Measurements from ENCODE around the gene MADD. TPM values are rescaled to one million over a fixed set of nuclear protein-coding genes. Genes with fewer than 3 reads are reported as not detected.
"Not testable (repeated sequence)": the region's sequence is repeated elsewhere in the genome, so short reads cannot be mapped to it uniquely, and the experiment has no call there.

The MADD gene
- total RNA-seq, 8 experiments from 2014 or later = 19.5 to 55.7 (median 41.8) TPM

- in situ Hi-C loops (cut with MboI; ENCODE audit: low pct_unique_long_range_greater_than_20kb in 2 of 9, low sequenced_read_pairs in 9 of 9, unreplicated experiment in 9 of 9) = no loop called here
- H3K27ac ChIP-seq = no peak overlapping the region
- 79 to 100% (median 94%) methylated on average over 1 to 11 of the region's 13 CpGs; no CpG with 5 or more reads in 1 of the 10 experiments for WGBS, 10 experiments
- no peaks in the 10 kb centered on the region for H3K4me1 ChIP-seq (replicated peaks in 1 of 2)
- no peak overlapping the region for H3K4me3 ChIP-seq
- no peak for ATAC-seq (replicated peaks in 6 of 8)
Observed at GRCh38 chr11:47285969-47286770, 16.2 kb downstream of the MADD start.

DNA sequence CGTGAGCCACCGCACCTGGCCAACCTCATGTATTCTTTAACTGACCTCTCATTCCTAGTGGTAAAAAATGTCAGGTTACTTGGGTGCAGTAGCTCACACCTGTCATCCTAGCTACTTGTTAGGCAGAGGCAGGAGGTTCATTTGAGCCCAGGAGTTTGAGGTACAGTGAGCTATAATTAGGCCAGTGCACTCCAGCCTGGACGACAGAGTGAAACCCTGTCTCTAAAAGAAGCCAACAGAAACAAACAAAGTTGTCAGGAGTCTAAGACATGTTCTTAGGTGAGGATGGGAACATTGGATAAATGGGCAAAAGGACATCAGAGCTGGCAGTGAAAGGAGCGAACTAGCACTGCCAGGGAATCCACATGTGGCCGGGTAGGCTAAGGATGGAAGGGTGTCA, 18.1 kb downstream of the MADD start:
- H3K27ac ChIP-seq = no peak overlapping the region
- ATAC-seq (replicated peaks in 6 of 8) = no peak
- H3K4me1 ChIP-seq (replicated peaks in 1 of 2) = no peaks in the 10 kb centered on the region
- no peak overlapping the region for H3K4me3 ChIP-seq
- WGBS, 10 experiments = 76 to 100% (median 89%) methylated on average over 1 to 3 of the region's 5 CpGs; no CpG with 5 or more reads in 3 of the 10 experiments
- in situ Hi-C loops (cut with MboI; ENCODE audit: low pct_unique_long_range_greater_than_20kb in 2 of 9, low sequenced_read_pairs in 9 of 9, unreplicated experiment in 9 of 9) = no loop called here

DNA sequence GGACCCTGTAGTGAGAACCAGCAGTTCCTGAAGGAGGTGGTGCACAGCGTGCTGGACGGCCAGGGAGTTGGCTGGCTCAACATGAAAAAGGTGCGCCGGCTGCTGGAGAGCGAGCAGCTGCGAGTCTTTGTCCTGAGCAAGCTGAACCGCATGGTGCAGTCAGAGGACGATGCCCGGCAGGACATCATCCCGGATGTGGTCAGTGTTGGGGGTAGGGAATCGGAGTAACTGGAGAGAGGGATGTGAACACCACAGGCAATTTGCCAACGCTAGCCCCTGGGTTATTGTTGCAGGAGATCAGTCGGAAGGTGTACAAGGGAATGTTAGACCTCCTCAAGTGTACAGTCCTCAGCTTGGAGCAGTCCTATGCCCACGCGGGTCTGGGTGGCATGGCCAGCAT, 19.9 kb downstream of the MADD start:
- H3K4me1 ChIP-seq (replicated peaks in 1 of 2) = no peaks in the 10 kb centered on the region
- H3K27ac ChIP-seq = no peak overlapping the region
- in situ Hi-C loops (cut with MboI; ENCODE audit: low pct_unique_long_range_greater_than_20kb in 2 of 9, low sequenced_read_pairs in 9 of 9, unreplicated experiment in 9 of 9) = no loop called here
- ATAC-seq (replicated peaks in 6 of 8) = no peak
- no peak overlapping the region for H3K4me3 ChIP-seq
- WGBS, 10 experiments = 81 to 100% (median 100%) methylated on average over 1 to 11 of the region's 15 CpGs; no CpG with 5 or more reads in 4 of the 10 experiments

GRCh38 chr11:47295385-47295784, 25.5 kb downstream of the MADD start:
- in situ Hi-C loops (cut with MboI; ENCODE audit: low pct_unique_long_range_greater_than_20kb in 2 of 9, low sequenced_read_pairs in 9 of 9, unreplicated experiment in 9 of 9) = no loop called here
- 95 to 100% (median 100%) methylated on average over 1 to 4 of the region's 5 CpGs; no CpG with 5 or more reads in 5 of the 10 experiments for WGBS, 10 experiments

GRCh38 chr11:47296045-47296444, 26.1 kb downstream of the MADD start:
- H3K4me3 ChIP-seq = no peak overlapping the region
- 67 to 100% (median 89%) methylated on average over 1 to 4 of the region's 4 CpGs for WGBS, 10 experiments
- in situ Hi-C loops (cut with MboI; ENCODE audit: low pct_unique_long_range_greater_than_20kb in 2 of 9, low sequenced_read_pairs in 9 of 9, unreplicated experiment in 9 of 9) = no loop called here
- no peak for ATAC-seq (replicated peaks in 6 of 8)
- no peak overlapping the region for H3K27ac ChIP-seq
- H3K4me1 ChIP-seq (replicated peaks in 1 of 2) = no peaks in the 10 kb centered on the region

More at GRCh38 chr11:47295385-47295784, 25.5 kb downstream of the MADD start:
- no peaks in the 10 kb centered on the region for H3K4me1 ChIP-seq (replicated peaks in 1 of 2)
- no peak overlapping the region for H3K4me3 ChIP-seq
- H3K27ac ChIP-seq = no peak overlapping the region
- ATAC-seq (replicated peaks in 6 of 8) = no peak

GRCh38 chr11:47299078-47299477, 29.1 kb downstream of the MADD start:
- no peak for ATAC-seq (replicated peaks in 6 of 8)
- H3K4me1 ChIP-seq (replicated peaks in 1 of 2) = no peaks in the 10 kb centered on the region
- no peak overlapping the region for H3K27ac ChIP-seq
- 89 to 100% (median 100%) methylated on average over 1 to 3 of the region's 3 CpGs for WGBS, 10 experiments
- in situ Hi-C loops (cut with MboI; ENCODE audit: low pct_unique_long_range_greater_than_20kb in 2 of 9, low sequenced_read_pairs in 9 of 9, unreplicated experiment in 9 of 9) = no loop called here
- no peak overlapping the region for H3K4me3 ChIP-seq

DNA sequence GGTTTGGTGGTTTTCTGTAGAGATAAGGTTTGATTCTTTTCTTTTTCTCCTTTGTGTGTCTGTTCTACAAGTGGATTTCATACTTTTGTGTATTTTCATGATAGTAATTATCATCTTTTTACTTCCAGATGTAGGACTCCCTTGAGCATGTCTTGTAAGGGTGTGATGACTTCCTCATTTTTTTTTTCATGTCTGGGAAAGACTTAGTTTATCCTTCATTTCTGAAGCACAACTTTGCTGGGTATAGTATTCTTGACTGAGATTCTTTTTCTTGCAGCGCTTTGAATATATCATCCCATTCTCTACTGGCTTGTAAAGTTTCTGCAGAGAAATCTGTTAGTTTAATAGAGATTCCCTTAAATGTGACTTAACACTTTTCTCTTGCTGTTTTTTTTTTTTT, 32.9 kb downstream of the MADD start:
- WGBS, 10 experiments = 90 to 100% (median 100%) methylated on average over 1 of the region's 1 CpG; no CpG with 5 or more reads in 3 of the 10 experiments
- ATAC-seq (replicated peaks in 6 of 8) = no peak
- in situ Hi-C loops (cut with MboI; ENCODE audit: low pct_unique_long_range_greater_than_20kb in 2 of 9, low sequenced_read_pairs in 9 of 9, unreplicated experiment in 9 of 9) = no loop called here
- Histone ChIP-seq H3K4me1 (replicated peaks in 1 of 2) (no peaks in the 10 kb centered on the region), H3K4me3 (no peak overlapping the region), H3K27ac (no peak overlapping the region)

GRCh38 chr11:47305734-47306483, 36.0 kb downstream of the MADD start:
- peak in 2 of 8 experiments; percentile 41 to 98 for ATAC-seq (replicated peaks in 6 of 8)
- Histone ChIP-seq H3K27ac (no peak overlapping the region), H3K4me3 (no peak overlapping the region), H3K4me1 (replicated peaks in 1 of 2) (no peaks in the 10 kb centered on the region)
- WGBS, 10 experiments = 89 to 100% (median 96%) methylated on average over 1 to 2 of the region's 3 CpGs; no CpG with 5 or more reads in 6 of the 10 experiments
- in situ Hi-C loops (cut with MboI; ENCODE audit: low pct_unique_long_range_greater_than_20kb in 2 of 9, low sequenced_read_pairs in 9 of 9, unreplicated experiment in 9 of 9) = no loop called here

DNA sequence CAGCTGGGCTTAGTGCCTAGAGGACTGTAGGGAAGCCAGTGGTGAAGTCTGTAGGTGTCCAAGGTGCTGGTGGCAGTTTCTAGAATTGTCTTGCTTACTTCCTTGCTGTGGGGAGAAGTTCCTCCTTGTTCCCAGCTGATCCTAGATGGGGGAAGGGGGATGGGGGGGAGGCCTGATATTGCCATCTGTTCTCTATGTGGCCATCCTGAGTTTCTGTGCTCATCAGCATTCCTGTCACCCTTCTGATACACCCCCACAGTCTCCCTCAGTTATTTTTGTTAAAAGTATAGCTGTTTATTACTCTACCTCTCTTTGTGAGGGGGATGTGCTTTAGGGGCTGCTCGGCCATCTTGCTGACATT, 36.5 kb downstream of the MADD start:
- no peak overlapping the region for H3K27ac ChIP-seq

GRCh38 chr11:47308050-47308823, 38.3 kb downstream of the MADD start:
- in situ Hi-C loops (cut with MboI; ENCODE audit: low pct_unique_long_range_greater_than_20kb in 2 of 9, low sequenced_read_pairs in 9 of 9, unreplicated experiment in 9 of 9) = no loop called here
- 65 to 100% (median 76%) methylated on average over 1 to 5 of the region's 6 CpGs; no CpG with 5 or more reads in 1 of the 10 experiments for WGBS, 10 experiments
- Histone ChIP-seq H3K27ac (no peak overlapping the region), H3K4me1 (replicated peaks in 1 of 2) (no peaks in the 10 kb centered on the region), H3K4me3 (no peak overlapping the region)
- no peak for ATAC-seq (replicated peaks in 6 of 8)

More for the DNA sequence above, 36.5 kb downstream of the MADD start:
- Histone ChIP-seq H3K4me3 (no peak overlapping the region), H3K4me1 (replicated peaks in 1 of 2) (no peaks in the 10 kb centered on the region)
- no peak for ATAC-seq (replicated peaks in 6 of 8)
- WGBS, 10 experiments = 50 to 100% (median 78%) methylated on average over 1 of the region's 1 CpG; no CpG with 5 or more reads in 5 of the 10 experiments
- in situ Hi-C loops (cut with MboI; ENCODE audit: low pct_unique_long_range_greater_than_20kb in 2 of 9, low sequenced_read_pairs in 9 of 9, unreplicated experiment in 9 of 9) = no loop called here

- H3K27ac ChIP-seq = no peak overlapping the region
Observed at GRCh38 chr11:47314992-47315391, 45.1 kb downstream of the MADD start.

GRCh38 chr11:47316501-47316900, 46.6 kb downstream of the MADD start:
- ATAC-seq (replicated peaks in 6 of 8); H3K4me1 ChIP-seq (replicated peaks in 1 of 2); H3K4me3 ChIP-seq; H3K27ac ChIP-seq; in situ Hi-C loops (cut with MboI; ENCODE audit: low pct_unique_long_range_greater_than_20kb in 2 of 9, low sequenced_read_pairs in 9 of 9, unreplicated experiment in 9 of 9): not testable (repeated sequence)
- 83 to 100% (median 94%) methylated on average over 1 to 7 of the region's 8 CpGs; no CpG with 5 or more reads in 3 of the 10 experiments for WGBS, 10 experiments

More at GRCh38 chr11:47314992-47315391, 45.1 kb downstream of the MADD start:
- no peak for ATAC-seq (replicated peaks in 6 of 8)
- Histone ChIP-seq H3K4me3 (no peak overlapping the region), H3K4me1 (replicated peaks in 1 of 2) (no peaks in the 10 kb centered on the region)
- WGBS, 10 experiments = 0 to 100% (median 100%) methylated on average over 1 to 5 of the region's 5 CpGs; no CpG with 5 or more reads in 1 of the 10 experiments
- in situ Hi-C loops (cut with MboI; ENCODE audit: low pct_unique_long_range_greater_than_20kb in 2 of 9, low sequenced_read_pairs in 9 of 9, unreplicated experiment in 9 of 9) = no loop called here
